H1 (cell line): ENCODE measurements around the gene RNF128. TPM values are rescaled to one million over a fixed set of nuclear protein-coding genes. Genes with fewer than 3 reads are reported as not detected.

ENCODE experiments used
- CTCF ChIA-PET: fragments of 300-600 bp; sonication (Branson Sonifier 250); formaldehyde crosslinking; loops from one replicate; lab custom pipeline; 2021; ENCODE audit not compliant: partially characterized antibody; lab: Charles Lee
- POLR2A ChIA-PET: fragments of 300-600 bp; sonication (Branson Sonifier 250); formaldehyde crosslinking; loops from one replicate; lab custom pipeline; 2021; ENCODE audit warnings: inconsistent platforms; ENCODE audit not compliant: partially characterized antibody; lab: Charles Lee
- DNase-seq, 2 experiments: peaks; one replicate each; pipeline versions ENCODE4 v3.0.0 to v3.0.0-alpha.2; 2010 to 2022; ENCODE audit warnings: low spot score in 2 of 2, low read depth in 1 of 2, mixed read lengths in 1 of 2
- FAIRE-seq: peaks from 2 replicates; lab custom pipeline; 2011; peaks lifted over from hg19 to GRCh38; lab: Jason Lieb, UNC
- H2AFZ ChIP-seq: 2 replicates; pipeline ENCODE4 v1.8.1; 2012; ENCODE audit warnings: low read length, inconsistent platforms
- H2AK5ac ChIP-seq: 2 replicates; pipeline ENCODE4 v1.6.1; 2013; ENCODE audit warnings: low read depth, low read length
- H2BK120ac ChIP-seq: replicated peaks from 2 replicates; pipeline ENCODE3; 2013; ENCODE audit warnings: low read depth, low read length, inconsistent platforms
- H2BK12ac ChIP-seq: 2 replicates; pipeline ENCODE4 v1.6.1; 2013; ENCODE audit warnings: low read depth, low read length
- H2BK15ac ChIP-seq: 2 replicates; pipeline ENCODE4 v1.6.1; 2013; ENCODE audit warnings: low read length
- H2BK20ac ChIP-seq: 2 replicates; pipeline ENCODE4 v1.6.1; 2013; ENCODE audit warnings: low read length
- H2BK5ac ChIP-seq: 2 replicates; pipeline ENCODE4 v1.6.1; 2013; ENCODE audit warnings: low read depth, low read length
- H3K14ac ChIP-seq: 2 replicates; pipeline ENCODE4 v1.6.1; 2013; ENCODE audit warnings: inconsistent platforms; ENCODE audit not compliant: insufficient read length
- H3K18ac ChIP-seq: 2 replicates; pipeline ENCODE4 v1.6.1; 2013; ENCODE audit warnings: low read length; ENCODE audit errors: extremely low read depth
- H3K23ac ChIP-seq: 2 replicates; pipeline ENCODE4 v1.6.1; 2013; ENCODE audit warnings: inconsistent platforms; ENCODE audit not compliant: insufficient read length
- H3K23me2 ChIP-seq: 2 replicates; pipeline ENCODE4 v1.6.1; 2013; ENCODE audit warnings: low read depth, low read length
- H3K27ac ChIP-seq: 2 replicates; pipeline ENCODE4 v1.6.1; 2011; ENCODE audit warnings: low read depth, low read length, inconsistent platforms
- H3K27me3 ChIP-seq, 4 experiments: replicated peaks in 1 of 4; 1 replicate in 1 of 4; 2 replicates in 3 of 4; pipeline versions ENCODE4 v1.6.1 to v1.8.1; 2011 to 2013; ENCODE audit warnings: low read length in 3 of 4, mild to moderate bottlenecking in 3 of 4, inconsistent platforms in 2 of 4, mixed read lengths in 2 of 4, moderate library complexity in 1 of 4; ENCODE audit not compliant: control insufficient read depth in 3 of 4, insufficient read depth in 3 of 4; ENCODE audit errors: extremely low read depth in 1 of 4
- H3K36me3 ChIP-seq, 4 experiments: 2 replicates each; pipeline versions ENCODE4 v1.6.1 to v1.8.1; 2011 to 2013; ENCODE audit warnings: mild to moderate bottlenecking in 4 of 4, low read length in 3 of 4, moderate library complexity in 2 of 4, control low read depth in 1 of 4, inconsistent platforms in 1 of 4; ENCODE audit not compliant: insufficient read depth in 4 of 4, control insufficient read depth in 2 of 4
- H3K4ac ChIP-seq: replicated peaks from 2 replicates; pipeline ENCODE3; 2013; ENCODE audit warnings: low read length, low read depth, mixed read lengths, inconsistent platforms; ENCODE audit not compliant: insufficient read length
- H3K4me1 ChIP-seq, 4 experiments: replicated peaks in 1 of 4; 1 replicate in 1 of 4; 2 replicates in 3 of 4; pipeline versions ENCODE4 v1.6.1 to v1.8.1; 2011 to 2013; ENCODE audit warnings: low read length in 3 of 4, inconsistent platforms in 2 of 4, mixed read lengths in 1 of 4; ENCODE audit not compliant: insufficient read depth in 4 of 4, control insufficient read depth in 3 of 4
- H3K4me2 ChIP-seq, 2 experiments: 2 replicates each; pipeline versions ENCODE4 v1.6.1 to v1.8.1; 2011 to 2013; ENCODE audit warnings: low read depth in 2 of 2, low read length in 2 of 2, control low read depth in 1 of 2, inconsistent platforms in 1 of 2, mild to moderate bottlenecking in 1 of 2; ENCODE audit not compliant: insufficient read depth in 1 of 2
- H3K4me3 ChIP-seq, 4 experiments: fragments of 200-600, 300-600 bp in 1 of 4; sonication (generic), shearing (Covaris generic), sonication (Bioruptor Twin) in 1 of 4; 2 replicates each; pipeline versions ENCODE4 v1.5.1 to v1.8.1; 2011 to 2016; ENCODE audit warnings: low read length in 4 of 4, low read depth in 3 of 4, control low read depth in 2 of 4, inconsistent platforms in 2 of 4, mild to moderate bottlenecking in 2 of 4, mixed read lengths in 1 of 4, moderate library complexity in 1 of 4; ENCODE audit not compliant: insufficient read depth in 2 of 4; ENCODE audit errors: extremely low read depth in 1 of 4
- H3K56ac ChIP-seq: replicated peaks from 2 replicates; pipeline ENCODE3; 2013; ENCODE audit warnings: low read depth, mild to moderate bottlenecking, mixed read lengths, low read length, inconsistent platforms; ENCODE audit not compliant: insufficient read length
- H3K79me1 ChIP-seq: 2 replicates; pipeline ENCODE4 v1.6.1; 2013; ENCODE audit warnings: low read depth, low read length, control low read depth
- H3K79me2 ChIP-seq, 2 experiments: 2 replicates each; pipeline versions ENCODE4 v1.6.1 to v1.8.1; 2012 to 2013; ENCODE audit warnings: low read length in 2 of 2, mild to moderate bottlenecking in 2 of 2, inconsistent platforms in 1 of 2; ENCODE audit not compliant: insufficient read depth in 2 of 2, control insufficient read depth in 1 of 2
- H3K9ac ChIP-seq, 4 experiments: replicated peaks in 1 of 4; 1 replicate in 1 of 4; 2 replicates in 3 of 4; pipeline versions ENCODE4 v1.6.1 to v1.8.1; 2011 to 2013; ENCODE audit warnings: low read depth in 3 of 4, low read length in 3 of 4, control low read depth in 2 of 4, mild to moderate bottlenecking in 2 of 4, moderate library complexity in 2 of 4, inconsistent platforms in 1 of 4; ENCODE audit errors: extremely low read depth in 1 of 4
- H3K9me3 ChIP-seq, 2 experiments: 2 replicates each; pipeline versions ENCODE4 v1.6.1 to v1.8.1; 2012 to 2013; ENCODE audit warnings: mild to moderate bottlenecking in 2 of 2, moderate library complexity in 2 of 2, control low read depth in 1 of 2, inconsistent platforms in 1 of 2, low read depth in 1 of 2, low read length in 1 of 2, mixed read lengths in 1 of 2; ENCODE audit not compliant: insufficient read depth in 2 of 2
- H4K20me1 ChIP-seq, 2 experiments: replicated peaks in 1 of 2; 2 replicates each; pipeline versions ENCODE3 to v1.8.1; 2011 to 2013; ENCODE audit warnings: inconsistent platforms in 2 of 2, low read length in 2 of 2, mild to moderate bottlenecking in 1 of 2; ENCODE audit not compliant: insufficient read depth in 2 of 2, control insufficient read depth in 1 of 2
- H4K5ac ChIP-seq: 2 replicates; pipeline ENCODE4 v1.6.1; 2013; ENCODE audit warnings: low read length, low read depth, mixed read lengths, inconsistent platforms; ENCODE audit not compliant: insufficient read length
- H4K8ac ChIP-seq: 2 replicates; pipeline ENCODE4 v1.8.0; 2013; ENCODE audit warnings: mild to moderate bottlenecking, moderate library complexity, low read length, inconsistent platforms; ENCODE audit not compliant: insufficient read depth; ENCODE audit errors: extremely low read depth
- H4K91ac ChIP-seq: replicated peaks from 2 replicates; pipeline ENCODE3; 2013; ENCODE audit warnings: low read length, mixed read lengths, inconsistent platforms; ENCODE audit not compliant: insufficient read length
- ASH2L ChIP-seq: fragments of 200-600, 300-600 bp; sonication (generic); IDR thresholded peaks from one replicate; pipeline ENCODE4 v1.7.1; 2017; ENCODE audit warnings: low read length
- BCL11A ChIP-seq, 2 experiments: IDR thresholded peaks; one replicate each; pipeline ENCODE4 v1.6.1; 2011; ENCODE audit warnings: low read depth in 2 of 2, low read length in 2 of 2, mild to moderate bottlenecking in 2 of 2
- CHD1 ChIP-seq: IDR thresholded peaks from 2 replicates; pipeline ENCODE4 v1.6.1; 2012; ENCODE audit warnings: low read depth, low read length, improper control_type of control experiment
- CREB1 ChIP-seq: IDR thresholded peaks from 2 replicates; pipeline ENCODE4 v1.6.1; 2012; ENCODE audit warnings: inconsistent platforms
- HDAC6 ChIP-seq: IDR thresholded peaks from one replicate; pipeline ENCODE4 v1.7.1; 2012; ENCODE audit warnings: low read depth, mild to moderate bottlenecking, inconsistent platforms, low read length, moderate library complexity
- KDM4A ChIP-seq: IDR thresholded peaks from one replicate; pipeline ENCODE4 v1.7.1; 2012; ENCODE audit warnings: low read depth, mild to moderate bottlenecking, moderate library complexity, low read length, inconsistent platforms; ENCODE audit not compliant: severe bottlenecking
- PHF8 ChIP-seq: fragments of 200-600 bp; sonication (generic); conservative IDR thresholded peaks from 2 replicates; pipeline ENCODE4 v1.7.1; 2012; ENCODE audit warnings: low read depth, mild to moderate bottlenecking, inconsistent platforms, low read length, moderate library complexity
- RAD21 ChIP-seq, 2 experiments: IDR thresholded peaks in 1 of 2; conservative IDR thresholded peaks in 1 of 2; 2 replicates each; pipeline ENCODE4 v1.6.1; 2011; ENCODE audit warnings: low read depth in 2 of 2, low read length in 2 of 2, improper control_type of control experiment in 1 of 2, inconsistent platforms in 1 of 2, mild to moderate bottlenecking in 1 of 2, moderate library complexity in 1 of 2
- SAP30 ChIP-seq: fragments of 300-600 bp; sonication (generic); IDR thresholded peaks from 2 replicates; pipeline ENCODE4 v1.7.1; 2012; ENCODE audit warnings: low read length, moderate library complexity, mild to moderate bottlenecking, inconsistent platforms; ENCODE audit not compliant: insufficient read depth, insufficient replicate concordance
- SIN3A ChIP-seq, 2 experiments: IDR thresholded peaks in 1 of 2; conservative IDR thresholded peaks in 1 of 2; 2 replicates each; pipeline ENCODE4 v1.6.1; 2011 to 2012; ENCODE audit warnings: low read length in 2 of 2, improper control_type of control experiment in 1 of 2, low read depth in 1 of 2, mild to moderate bottlenecking in 1 of 2
- WGBS, 2 experiments: shearing (Covaris generic) in 1 of 2; methylation state at CpG; one replicate each; pipeline versions ENCODE4 v1.1.6 to v1.1.7; 2013 to 2015; ENCODE audit warnings: low lambda C conversion rate in 2 of 2, mixed read lengths in 2 of 2, inconsistent platforms in 1 of 2, low coverage in 1 of 2, missing lambda C conversion rate in 1 of 2; ENCODE audit not compliant: insufficient replicate concordance in 2 of 2, insufficient coverage in 1 of 2, insufficient read length in 1 of 2; ENCODE audit errors: extremely low coverage in 1 of 2, missing lambda C conversion rate in 1 of 2; 5-methylcytosine and 5-hydroxymethylcytosine counted together
- polyA plus RNA-seq, 7 experiments: library from polyadenylated mRNA; depleted of rRNA in 3 of 7; stranded (reverse) in 5 of 7; unstranded in 2 of 7; fragments of >200 nt in 5 of 7; fragments of 200-250 nt in 2 of 7; gene quantifications; 1 replicate in 5 of 7; 2 replicates in 1 of 7; 4 replicates in 1 of 7; pipeline versions ENCODE4 v1.2.1 to v1.2.3, GENCODE V29; 2011 to 2013; ENCODE audit warnings: missing spikeins in 2 of 7, mixed read lengths in 2 of 7
- total RNA-seq: library from RNA; stranded (reverse); fragmentation: NEBNext Ultra II Directional; extraction: Animal tissue kit (Norgen Biotek cat#: 25700); gene quantifications from 2 replicates; pipeline ENCODE4 v1.2.1, GENCODE V29; 2021

Gene RNF128
- total and polyA plus RNA-seq, 2 of the 8 experiments (the other 6 are each of a cell fraction or from before 2014, with no cell fraction given): 0.74 to 2.0 TPM

GRCh38 chrX:106802388-106803275 lies 76.1 kb downstream of the RNF128 start, which contains the start of gene TBC1D8B:
Gene TBC1D8B, plus strand, starts transcription at chrX:106802673. Its CDS starts 181 bp downstream, at chrX:106802854.
- Histone ChIP-seq H2BK5ac (peak within 1 kb of the TSS; percentile 66; the same call in 1 of the 2 replicates), H2BK12ac (peak within 1 kb of the TSS; percentile 50; the same call in 1 of the 2 replicates), H3K4me1 (no peaks in the 10 kb centered on the region), H3K23me2 (0 out of 2 replicates have a peak, but pooled peaks cover 2% of the 10 kb centered on the region), H2BK15ac (peak within 1 kb of the TSS; percentile 46; the same call in 1 of the 2 replicates), H3K79me2 (no peaks in the 10 kb centered on the region), H2BK20ac (no peak within 1 kb of the TSS), H3K18ac (peak within 1 kb of the TSS; percentile 28; the same call in 1 of the 2 replicates), H3K9ac (peak within 1 kb of the TSS in 3 of 4 experiments; percentile 35 to 66 (median 48); a peak in 6 of 7 replicates), H4K8ac (0 out of 2 replicates have a peak within 1 kb of the TSS, but pooled peaks have one; percentile 18), H3K79me1 (no peaks in the 10 kb centered on the region), H3K23ac (no peak within 1 kb of the TSS), H4K5ac (no peak within 1 kb of the TSS), H3K14ac (no peak within 1 kb of the TSS), H3K56ac (peak within 1 kb of the TSS; percentile 25), H4K91ac (no peak within 1 kb of the TSS), H3K4me2 (peak within 1 kb of the TSS; percentile 75 to 85), H2AFZ (peak within 1 kb of the TSS; percentile 62), H3K27me3 (no peaks in the 10 kb centered on the region; a peak in 1 of 7 replicates), H4K20me1 (no peaks in the 10 kb centered on the region), H3K4me3 (peak within 1 kb of the TSS; percentile 52 to 90 (median 82)), H2AK5ac (no peak within 1 kb of the TSS), H3K27ac (no peak within 1 kb of the TSS; the same call in 1 of the 2 replicates), H2BK120ac (no peak within 1 kb of the TSS), H3K36me3 (no peaks in the 10 kb centered on the region), H3K4ac (no peak within 1 kb of the TSS), H3K9me3 (no peaks in the 10 kb centered on the region)
- CTCF ChIA-PET: no interaction called here
- 1% methylated on average over 25 of the region's 36 CpGs; no CpG with 5 or more reads in 1 of the 2 experiments for WGBS, 2 experiments
- FAIRE-seq (peak; percentile 91), DNase-seq (peak; percentile 39 to 55)
- POLR2A ChIA-PET: no interaction called here
- TF ChIP-seq HDAC6: no peak
- TF ChIP-seq BCL11A (IDR thresholded peaks at IDR 0.05; ENCODE audit: low read depth in 2 of 2, low read length in 2 of 2): no peak
- TF ChIP-seq CHD1: no peak
- no peak for TF ChIP-seq RAD21 (IDR thresholded peaks at IDR 0.05 in 1 of 2, conservative IDR thresholded peaks at IDR 0.05 in 1 of 2; ENCODE audit: low read depth in 2 of 2, low read length in 2 of 2)
- 0 out of 2 replicates have a peak, but pooled peaks have one; percentile 1 for TF ChIP-seq PHF8
- no peak for TF ChIP-seq CREB1
- peak; percentile 61 for TF ChIP-seq KDM4A
- TF ChIP-seq SAP30: no peak
- peak; percentile 42 for TF ChIP-seq ASH2L
- TF ChIP-seq SIN3A (conservative IDR thresholded peaks at IDR 0.05 in 1 of 2, IDR thresholded peaks at IDR 0.05 in 1 of 2; ENCODE audit: low read depth in 1 of 2, low read length in 2 of 2): 0 out of 4 replicates have a peak, but pooled peaks of 1 of the 2 experiments have one; percentile 33
